ENCODE results near the gene RIPOR3. TPM values are rescaled to one million over a fixed set of nuclear protein-coding genes. Genes with fewer than 3 reads are reported as not detected.

The RIPOR3 gene
- total RNA-seq, 1 donor from 2014 or later = 0.12 TPM

- Mint-ChIP-seq H3K36me3 (ENCODE audit: low read depth) (peaks cover 6% of the 10 kb centered on the region), H3K27me3 (ENCODE audit: low read depth) (peaks cover 29% of the 10 kb centered on the region), H3K4me1 (ENCODE audit: low read depth) (peaks cover 16% of the 10 kb centered on the region), H3K4me3 (ENCODE audit: unreplicated experiment) (no peak overlapping the region), H3K27ac (ENCODE audit: unreplicated experiment) (no peak overlapping the region), H3K9me3 (ENCODE audit: low read depth) (no peaks in the 10 kb centered on the region)
- no peak for DNase-seq (ENCODE audit: low spot score)
- TF ChIP-seq, protein P1, sequence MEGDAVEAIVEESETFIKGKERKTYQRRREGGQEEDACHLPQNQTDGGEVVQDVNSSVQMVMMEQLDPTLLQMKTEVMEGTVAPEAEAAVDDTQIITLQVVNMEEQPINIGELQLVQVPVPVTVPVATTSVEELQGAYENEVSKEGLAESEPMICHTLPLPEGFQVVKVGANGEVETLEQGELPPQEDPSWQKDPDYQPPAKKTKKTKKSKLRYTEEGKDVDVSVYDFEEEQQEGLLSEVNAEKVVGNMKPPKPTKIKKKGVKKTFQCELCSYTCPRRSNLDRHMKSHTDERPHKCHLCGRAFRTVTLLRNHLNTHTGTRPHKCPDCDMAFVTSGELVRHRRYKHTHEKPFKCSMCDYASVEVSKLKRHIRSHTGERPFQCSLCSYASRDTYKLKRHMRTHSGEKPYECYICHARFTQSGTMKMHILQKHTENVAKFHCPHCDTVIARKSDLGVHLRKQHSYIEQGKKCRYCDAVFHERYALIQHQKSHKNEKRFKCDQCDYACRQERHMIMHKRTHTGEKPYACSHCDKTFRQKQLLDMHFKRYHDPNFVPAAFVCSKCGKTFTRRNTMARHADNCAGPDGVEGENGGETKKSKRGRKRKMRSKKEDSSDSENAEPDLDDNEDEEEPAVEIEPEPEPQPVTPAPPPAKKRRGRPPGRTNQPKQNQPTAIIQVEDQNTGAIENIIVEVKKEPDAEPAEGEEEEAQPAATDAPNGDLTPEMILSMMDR (IDR thresholded peaks at IDR 0.05) = no peak
These were observed 21.7 kb upstream of the RIPOR3 start for GRCh38 chr20:50712771-50713656.

- TF ChIP-seq, protein P1 (IDR thresholded peaks at IDR 0.05) = no peak
- no peak for DNase-seq (ENCODE audit: low spot score)
- H3K27me3 Mint-ChIP-seq (ENCODE audit: low read depth) = peaks cover 36% of the 10 kb centered on the region
- no peak overlapping the region for H3K4me3 Mint-ChIP-seq (ENCODE audit: unreplicated experiment)
- H3K36me3 Mint-ChIP-seq (ENCODE audit: low read depth) = peaks cover 6% of the 10 kb centered on the region
- no peak overlapping the region for H3K27ac Mint-ChIP-seq (ENCODE audit: unreplicated experiment)
- no peaks in the 10 kb centered on the region for H3K9me3 Mint-ChIP-seq (ENCODE audit: low read depth)
- peaks cover 13% of the 10 kb centered on the region for H3K4me1 Mint-ChIP-seq (ENCODE audit: low read depth)
These were observed 19.9 kb upstream of the RIPOR3 start for GRCh38 chr20:50711113-50711825.

DNA sequence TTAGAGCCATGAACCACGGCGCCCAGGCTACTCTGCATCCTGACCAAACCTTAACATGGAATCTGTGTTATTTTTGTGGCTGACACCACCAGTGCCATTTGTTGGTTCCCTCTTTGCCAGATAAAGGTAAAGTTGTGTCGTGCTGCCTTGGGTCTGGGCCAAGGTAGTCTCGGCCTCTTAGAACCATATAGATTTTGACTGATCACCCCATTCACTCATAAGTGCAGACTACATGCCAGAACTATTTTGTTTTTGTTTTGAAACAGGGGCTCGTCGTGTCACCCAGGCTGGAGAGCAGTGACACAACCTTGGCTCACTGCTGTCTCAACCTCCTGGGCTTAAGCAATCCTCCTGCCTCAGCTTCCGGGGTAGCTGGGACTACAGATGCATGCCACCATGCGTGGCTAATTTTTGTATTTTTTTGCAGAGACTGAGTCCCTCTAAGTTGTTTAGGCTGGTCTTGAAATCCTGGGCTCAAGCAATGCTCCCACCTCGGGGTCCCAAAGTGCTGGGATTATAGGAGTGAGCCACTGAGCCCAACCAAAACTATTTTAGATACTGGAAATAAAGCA is 19.2 kb upstream of the RIPOR3 start:
- H3K4me3 Mint-ChIP-seq (ENCODE audit: unreplicated experiment) = no peak overlapping the region
- TF ChIP-seq, protein P1 (IDR thresholded peaks at IDR 0.05) = no peak
- peaks cover 41% of the 10 kb centered on the region for H3K27me3 Mint-ChIP-seq (ENCODE audit: low read depth)
- H3K4me1 Mint-ChIP-seq (ENCODE audit: low read depth) = peaks cover 13% of the 10 kb centered on the region
- DNase-seq (ENCODE audit: low spot score) = no peak
- H3K9me3 Mint-ChIP-seq (ENCODE audit: low read depth) = no peaks in the 10 kb centered on the region
- no peak overlapping the region for H3K27ac Mint-ChIP-seq (ENCODE audit: unreplicated experiment)
- H3K36me3 Mint-ChIP-seq (ENCODE audit: low read depth) = peaks cover 6% of the 10 kb centered on the region

- H3K36me3 Mint-ChIP-seq (ENCODE audit: low read depth) = peaks cover 6% of the 10 kb centered on the region
- no peaks in the 10 kb centered on the region for H3K9me3 Mint-ChIP-seq (ENCODE audit: low read depth)
- no peak overlapping the region for H3K4me3 Mint-ChIP-seq (ENCODE audit: unreplicated experiment)
- TF ChIP-seq, protein P1 (IDR thresholded peaks at IDR 0.05) = no peak
- no peak for DNase-seq (ENCODE audit: low spot score)
- no peak overlapping the region for H3K27ac Mint-ChIP-seq (ENCODE audit: unreplicated experiment)
- H3K4me1 Mint-ChIP-seq (ENCODE audit: low read depth) = peaks cover 13% of the 10 kb centered on the region
- H3K27me3 Mint-ChIP-seq (ENCODE audit: low read depth) = peaks cover 44% of the 10 kb centered on the region
These were observed 18.3 kb upstream of the RIPOR3 start for GRCh38 chr20:50709636-50709973.
